ENCODE results near the gene AFF3.

The AFF3 gene

GRCh38 chr2:100036026-100036425, 106.4 kb downstream of the AFF3 start:
- H3K4me1 ChIP-seq (ENCODE audit: control insufficient read depth, low read length): no peaks in the 10 kb centered on the region
- H3K9me3 ChIP-seq (ENCODE audit: control insufficient read depth, insufficient read depth, low read length): no peaks in the 10 kb centered on the region
- H4K20me1 ChIP-seq (ENCODE audit: control insufficient read depth, insufficient read depth, low read depth, low read length): no peaks in the 10 kb centered on the region; the same call in 1 of the 2 replicates
- no peak overlapping the region for H3K4me3 ChIP-seq (ENCODE audit: low read length)
- TF ChIP-seq CTCF (IDR thresholded peaks at IDR 0.05; ENCODE audit: low read depth, low read length, poor library complexity, severe bottlenecking): no peak
- TF ChIP-seq EZH2phosphoT487 (IDR thresholded peaks at IDR 0.05; ENCODE audit: borderline replicate concordance, low read length): no peak
- H3K36me3 ChIP-seq (ENCODE audit: control insufficient read depth, low read length): no peaks in the 10 kb centered on the region
- no peaks in the 10 kb centered on the region for H3F3A ChIP-seq (ENCODE audit: control insufficient read depth, insufficient read depth)
- no peaks in the 10 kb centered on the region for H3K79me2 ChIP-seq (ENCODE audit: control insufficient read depth, low read length)
- no peak overlapping the region for H3K27ac ChIP-seq (ENCODE audit: low read depth, low read length)
- no peaks in the 10 kb centered on the region for H3K9me2 ChIP-seq (replicated peaks; ENCODE audit: control insufficient read depth, low read length)
- H3K4me2 ChIP-seq (ENCODE audit: low read length): no peak overlapping the region
- H3K27me3 ChIP-seq (ENCODE audit: control insufficient read depth, low read length): no peaks in the 10 kb centered on the region

GRCh38 chr2:100034431-100034830, 108.0 kb downstream of the AFF3 start:
- no peaks in the 10 kb centered on the region for H3K36me3 ChIP-seq (ENCODE audit: control insufficient read depth, low read length)
- H3K79me2 ChIP-seq (ENCODE audit: control insufficient read depth, low read length): 0 out of 2 replicates have a peak, but pooled peaks cover 3% of the 10 kb centered on the region
- H3K4me2 ChIP-seq (ENCODE audit: low read length): no peak overlapping the region
- H3K27me3 ChIP-seq (ENCODE audit: control insufficient read depth, low read length): no peaks in the 10 kb centered on the region
- TF ChIP-seq CTCF (IDR thresholded peaks at IDR 0.05; ENCODE audit: low read depth, low read length, poor library complexity, severe bottlenecking): no peak
- TF ChIP-seq EZH2phosphoT487 (IDR thresholded peaks at IDR 0.05; ENCODE audit: borderline replicate concordance, low read length): no peak
- H4K20me1 ChIP-seq (ENCODE audit: control insufficient read depth, insufficient read depth, low read depth, low read length): no peaks in the 10 kb centered on the region
- no peaks in the 10 kb centered on the region for H3F3A ChIP-seq (ENCODE audit: control insufficient read depth, insufficient read depth)
- no peak overlapping the region for H3K27ac ChIP-seq (ENCODE audit: low read depth, low read length)
- H3K4me3 ChIP-seq (ENCODE audit: low read length): no peak overlapping the region
- H3K4me1 ChIP-seq (ENCODE audit: control insufficient read depth, low read length): no peaks in the 10 kb centered on the region
- H3K9me3 ChIP-seq (ENCODE audit: control insufficient read depth, insufficient read depth, low read length): no peaks in the 10 kb centered on the region
- no peaks in the 10 kb centered on the region for H3K9me2 ChIP-seq (replicated peaks; ENCODE audit: control insufficient read depth, low read length)

GRCh38 chr2:100033976-100034375, 108.4 kb downstream of the AFF3 start:
- H3K4me2 ChIP-seq (ENCODE audit: low read length): no peak overlapping the region
- no peaks in the 10 kb centered on the region for H3K9me3 ChIP-seq (ENCODE audit: control insufficient read depth, insufficient read depth, low read length)
- no peaks in the 10 kb centered on the region for H3F3A ChIP-seq (ENCODE audit: control insufficient read depth, insufficient read depth)
- H3K36me3 ChIP-seq (ENCODE audit: control insufficient read depth, low read length): no peaks in the 10 kb centered on the region
- no peaks in the 10 kb centered on the region for H3K27me3 ChIP-seq (ENCODE audit: control insufficient read depth, low read length)
- H3K4me3 ChIP-seq (ENCODE audit: low read length): no peak overlapping the region
- H4K20me1 ChIP-seq (ENCODE audit: control insufficient read depth, insufficient read depth, low read depth, low read length): no peaks in the 10 kb centered on the region
- TF ChIP-seq EZH2phosphoT487 (IDR thresholded peaks at IDR 0.05; ENCODE audit: borderline replicate concordance, low read length) (no peak), CTCF (IDR thresholded peaks at IDR 0.05; ENCODE audit: low read depth, low read length, poor library complexity, severe bottlenecking) (no peak)
- H3K9me2 ChIP-seq (replicated peaks; ENCODE audit: control insufficient read depth, low read length): no peaks in the 10 kb centered on the region
- no peaks in the 10 kb centered on the region for H3K4me1 ChIP-seq (ENCODE audit: control insufficient read depth, low read length)
- no peak overlapping the region for H3K27ac ChIP-seq (ENCODE audit: low read depth, low read length)
- 0 out of 2 replicates have a peak, but pooled peaks cover 3% of the 10 kb centered on the region for H3K79me2 ChIP-seq (ENCODE audit: control insufficient read depth, low read length)
